ENCODE data around the gene ADCK2.

DNA sequence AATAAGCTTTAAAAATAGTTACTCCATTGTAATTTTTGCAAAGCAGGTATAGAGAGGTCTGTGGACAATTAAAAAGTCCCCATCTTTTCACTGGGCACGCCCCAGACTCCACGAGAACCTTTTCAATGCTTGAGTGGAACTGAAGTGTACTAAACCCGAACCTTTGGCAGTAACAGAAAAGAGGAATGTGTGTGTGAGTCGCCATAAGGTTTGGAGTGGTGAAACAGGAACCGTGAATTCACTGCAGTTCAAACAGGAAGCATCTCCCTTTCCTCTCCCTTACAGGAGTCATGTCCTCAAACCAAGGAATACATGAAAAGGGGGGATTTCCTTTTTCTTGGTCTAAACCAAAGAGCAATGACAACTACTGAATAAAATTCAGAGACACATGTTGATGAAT lies 47.0 kb downstream of the ADCK2 start:
- TF ChIP-seq POLR2A (IDR thresholded peaks at IDR 0.05) = no peak
- TF ChIP-seq, protein P1, sequence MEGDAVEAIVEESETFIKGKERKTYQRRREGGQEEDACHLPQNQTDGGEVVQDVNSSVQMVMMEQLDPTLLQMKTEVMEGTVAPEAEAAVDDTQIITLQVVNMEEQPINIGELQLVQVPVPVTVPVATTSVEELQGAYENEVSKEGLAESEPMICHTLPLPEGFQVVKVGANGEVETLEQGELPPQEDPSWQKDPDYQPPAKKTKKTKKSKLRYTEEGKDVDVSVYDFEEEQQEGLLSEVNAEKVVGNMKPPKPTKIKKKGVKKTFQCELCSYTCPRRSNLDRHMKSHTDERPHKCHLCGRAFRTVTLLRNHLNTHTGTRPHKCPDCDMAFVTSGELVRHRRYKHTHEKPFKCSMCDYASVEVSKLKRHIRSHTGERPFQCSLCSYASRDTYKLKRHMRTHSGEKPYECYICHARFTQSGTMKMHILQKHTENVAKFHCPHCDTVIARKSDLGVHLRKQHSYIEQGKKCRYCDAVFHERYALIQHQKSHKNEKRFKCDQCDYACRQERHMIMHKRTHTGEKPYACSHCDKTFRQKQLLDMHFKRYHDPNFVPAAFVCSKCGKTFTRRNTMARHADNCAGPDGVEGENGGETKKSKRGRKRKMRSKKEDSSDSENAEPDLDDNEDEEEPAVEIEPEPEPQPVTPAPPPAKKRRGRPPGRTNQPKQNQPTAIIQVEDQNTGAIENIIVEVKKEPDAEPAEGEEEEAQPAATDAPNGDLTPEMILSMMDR (IDR thresholded peaks at IDR 0.05) = no peak
- TF ChIP-seq POLR2AphosphoS5 (IDR thresholded peaks at IDR 0.05) = no peak
